HG03280 (cell line): Measurements from ENCODE around the gene NBAS.
"Not testable (repeated sequence)": the region's sequence is repeated elsewhere in the genome, so short reads cannot be mapped to it uniquely, and the experiment has no call there.

Experiments used
- ATAC-seq: cut with Tn5 transposase; IDR thresholded peaks from one replicate; pipeline ENCODE4 v1.9.1; 2021; ENCODE audit warnings: mild to moderate bottlenecking, moderate library complexity; ENCODE audit not compliant: unreplicated experiment

Gene NBAS

GRCh38 chr2:15533860-15534480, 27.2 kb downstream of the NBAS start:
- ATAC-seq = no peak

- ATAC-seq = no peak
Measured at GRCh38 chr2:15532996-15533395, 28.1 kb downstream of the NBAS start.

- ATAC-seq = no peak
Measured at GRCh38 chr2:15531095-15531854, 29.9 kb downstream of the NBAS start.

GRCh38 chr2:15527074-15527739, 33.9 kb downstream of the NBAS start:
- ATAC-seq = no peak

- no peak for ATAC-seq
Measured at GRCh38 chr2:15521641-15522181, 39.4 kb downstream of the NBAS start.

- no peak for ATAC-seq
Measured at GRCh38 chr2:15520346-15520745, 40.8 kb downstream of the NBAS start.

- ATAC-seq = not testable (repeated sequence)
Measured at GRCh38 chr2:15518759-15519158, 42.4 kb downstream of the NBAS start.

GRCh38 chr2:15517793-15518192, 43.3 kb downstream of the NBAS start:
- ATAC-seq = no peak

GRCh38 chr2:15511686-15512085, 49.4 kb downstream of the NBAS start:
- peak; percentile 41 for ATAC-seq

- no peak for ATAC-seq
Measured at GRCh38 chr2:15510552-15510951, 50.6 kb downstream of the NBAS start.

GRCh38 chr2:15510131-15510530, 51.0 kb downstream of the NBAS start:
- no peak for ATAC-seq

GRCh38 chr2:15507697-15508096, 53.4 kb downstream of the NBAS start:
- no peak for ATAC-seq

GRCh38 chr2:15507061-15507460, 54.1 kb downstream of the NBAS start:
- ATAC-seq = no peak

GRCh38 chr2:15506229-15506819, 54.8 kb downstream of the NBAS start:
- no peak for ATAC-seq

- no peak for ATAC-seq
Measured at GRCh38 chr2:15504882-15505663, 56.1 kb downstream of the NBAS start.

GRCh38 chr2:15499251-15499650, 61.9 kb downstream of the NBAS start:
- not testable (repeated sequence) for ATAC-seq

GRCh38 chr2:15498554-15498953, 62.6 kb downstream of the NBAS start:
- no peak for ATAC-seq

GRCh38 chr2:15494877-15495276, 66.3 kb downstream of the NBAS start:
- ATAC-seq = no peak

- ATAC-seq = no peak
Measured at GRCh38 chr2:15492773-15493325, 68.3 kb downstream of the NBAS start.

- no peak for ATAC-seq
Measured at GRCh38 chr2:15486770-15487169, 74.4 kb downstream of the NBAS start.
